ENCODE results near the gene MLLT3.

MLLT3 gene

DNA sequence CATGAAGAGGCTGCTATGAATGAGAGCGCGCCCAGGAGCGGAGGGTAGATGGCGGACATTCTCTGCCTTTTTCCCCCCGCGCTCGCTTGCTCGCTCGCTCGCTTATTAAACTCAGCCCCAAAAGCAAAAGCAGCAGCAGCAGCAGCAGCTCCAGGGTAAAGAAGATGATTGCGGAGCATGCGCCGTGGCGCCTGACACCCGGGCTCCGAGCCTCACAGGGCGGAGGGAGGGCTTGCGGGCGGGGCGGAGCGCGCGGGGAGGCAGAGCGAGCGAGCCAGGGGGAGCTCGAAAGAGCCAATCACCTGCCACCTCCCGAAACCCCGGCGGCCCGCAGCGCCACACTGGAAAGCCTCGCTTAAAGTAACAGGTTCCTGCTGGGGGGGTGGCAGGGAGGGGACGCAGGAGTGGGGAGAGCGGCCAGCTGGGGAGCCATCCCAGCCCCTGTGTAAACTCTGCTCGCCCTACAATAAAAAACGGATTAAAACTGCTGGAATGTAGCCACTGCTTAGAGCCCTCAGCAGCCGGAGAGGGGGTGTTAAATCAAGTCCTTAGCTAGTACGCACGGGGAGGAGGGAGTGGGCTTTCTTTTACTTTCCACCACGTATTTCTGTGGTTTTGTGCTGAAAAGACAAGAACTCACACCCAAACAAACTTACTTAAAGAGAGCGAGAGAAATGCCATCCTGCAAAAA, at the start of gene MLLT3:
Gene MLLT3 (minus strand): TSS at position 170 of the 691 bp plus-strand sequence.
- DNase-seq: peak; percentile 98

DNA sequence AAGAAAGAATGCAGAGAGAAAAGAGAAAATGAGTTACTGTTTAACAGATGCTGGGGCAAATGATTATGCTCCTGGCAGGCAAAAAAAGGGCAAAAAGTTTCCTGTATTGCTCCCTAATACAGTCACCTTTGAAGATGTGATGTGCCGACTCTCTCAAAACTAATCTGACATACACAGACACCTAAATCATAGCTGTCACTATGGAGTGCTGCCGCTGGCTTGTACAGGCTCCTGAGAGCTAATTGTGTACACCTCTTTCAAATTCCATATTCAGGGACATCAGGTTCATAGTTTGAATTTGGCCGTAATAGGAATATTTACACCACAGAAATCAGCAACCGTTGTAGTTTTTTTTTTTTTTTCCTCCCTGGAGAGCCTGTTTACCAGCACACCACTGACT, 49.3 kb upstream of the MLLT3 start:
- no peak for DNase-seq

DNA sequence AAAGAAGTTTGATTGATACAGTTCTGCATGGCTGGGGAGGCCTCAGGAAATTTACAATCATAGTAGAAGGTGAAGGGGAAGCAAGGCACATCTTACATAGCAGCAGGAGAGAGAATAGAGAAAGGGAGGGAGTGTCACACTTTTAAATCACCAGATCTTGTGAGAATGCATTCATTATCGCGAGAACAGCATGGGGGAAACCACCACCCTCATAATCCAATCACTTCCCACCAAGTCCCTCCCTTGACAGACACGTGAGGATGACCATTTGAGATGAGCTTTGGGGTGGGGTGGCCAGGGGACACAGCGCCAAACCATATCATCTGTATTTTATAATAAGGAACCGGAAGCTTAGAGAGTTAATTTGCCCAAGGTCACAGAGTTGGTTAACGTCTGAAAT, 48.1 kb upstream of the MLLT3 start:
- DNase-seq: no peak

DNA sequence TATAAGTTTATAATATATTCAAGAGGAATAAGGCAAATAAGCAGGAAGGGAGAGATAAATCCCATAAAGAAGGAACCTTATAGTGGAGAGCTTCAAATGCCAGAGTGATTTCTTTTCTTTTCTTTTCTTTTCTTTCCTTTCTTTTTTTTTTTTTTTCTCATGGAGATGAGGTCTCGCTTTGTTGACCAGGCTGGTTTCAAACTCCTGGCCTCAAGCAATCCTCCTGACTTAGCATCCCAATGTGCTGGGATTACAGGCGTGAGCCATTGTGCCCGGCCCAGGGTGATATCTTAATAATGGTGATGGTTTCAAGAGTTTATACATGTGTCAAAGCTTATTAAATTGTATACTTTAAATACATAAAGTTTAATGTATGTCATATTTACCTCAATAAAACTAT, 42.2 kb upstream of the MLLT3 start:
- DNase-seq: no peak

DNA sequence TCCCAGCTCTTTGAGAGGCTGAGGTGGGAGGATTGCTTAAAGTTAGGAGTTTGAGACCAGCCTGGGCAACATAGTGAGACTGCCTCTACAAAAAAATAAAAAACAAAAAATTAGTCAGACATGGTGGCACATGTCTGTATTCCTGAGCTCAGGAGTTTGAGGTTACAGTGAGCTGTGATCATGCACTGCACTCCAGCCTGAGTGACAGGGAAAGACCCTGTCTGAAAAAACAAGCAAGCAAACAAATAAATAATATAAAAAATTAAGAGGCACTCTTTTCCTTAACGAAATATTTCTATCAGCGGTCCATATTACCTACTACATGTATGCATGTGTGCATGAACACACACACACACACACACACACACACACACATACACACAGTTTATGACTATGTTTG, 40.8 kb upstream of the MLLT3 start:
- no peak for DNase-seq

DNA sequence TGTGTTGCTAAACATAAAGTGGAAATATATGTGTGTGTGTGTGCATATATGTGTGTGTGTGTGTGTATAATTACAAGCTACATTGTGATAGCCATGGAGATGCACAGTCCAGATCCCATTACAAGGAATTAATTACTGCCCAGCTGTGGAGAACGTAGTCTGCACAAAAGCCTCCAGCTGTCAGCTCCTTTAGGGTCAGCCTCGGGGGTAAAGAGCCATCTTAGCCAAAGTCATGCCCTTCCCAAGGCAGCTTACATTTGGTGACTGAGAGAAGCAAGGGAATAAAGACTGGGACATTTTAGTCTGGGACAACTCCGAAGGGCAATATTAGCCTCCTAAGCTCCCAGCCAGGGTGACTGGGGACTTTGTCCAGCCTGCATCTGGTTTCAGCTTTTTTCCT, 39.9 kb upstream of the MLLT3 start:
- DNase-seq: no peak

DNA sequence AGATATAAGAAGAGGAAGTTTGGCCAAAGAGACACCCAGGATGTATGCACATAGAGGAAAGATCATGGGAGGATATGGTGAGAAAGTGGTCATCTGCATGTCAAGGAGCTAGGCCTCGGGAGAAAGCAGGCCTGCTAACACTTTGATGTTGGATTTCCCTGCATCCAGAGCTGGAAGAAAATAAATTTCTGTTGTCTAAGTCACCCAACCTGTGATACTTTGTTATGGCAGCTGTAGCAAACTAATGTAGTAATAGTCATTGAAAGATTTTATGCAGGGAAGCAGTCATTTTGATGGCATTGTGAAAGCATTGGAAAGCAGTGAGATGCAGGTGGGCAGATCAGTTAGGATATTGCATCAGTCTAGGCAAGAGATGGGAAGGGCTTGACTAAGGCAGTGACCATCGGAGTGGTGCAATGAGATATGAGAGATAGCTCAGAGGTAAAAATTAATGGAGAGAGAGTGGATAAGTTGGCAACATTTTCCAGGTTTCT, 37.2 kb upstream of the MLLT3 start:
- DNase-seq: no peak

DNA sequence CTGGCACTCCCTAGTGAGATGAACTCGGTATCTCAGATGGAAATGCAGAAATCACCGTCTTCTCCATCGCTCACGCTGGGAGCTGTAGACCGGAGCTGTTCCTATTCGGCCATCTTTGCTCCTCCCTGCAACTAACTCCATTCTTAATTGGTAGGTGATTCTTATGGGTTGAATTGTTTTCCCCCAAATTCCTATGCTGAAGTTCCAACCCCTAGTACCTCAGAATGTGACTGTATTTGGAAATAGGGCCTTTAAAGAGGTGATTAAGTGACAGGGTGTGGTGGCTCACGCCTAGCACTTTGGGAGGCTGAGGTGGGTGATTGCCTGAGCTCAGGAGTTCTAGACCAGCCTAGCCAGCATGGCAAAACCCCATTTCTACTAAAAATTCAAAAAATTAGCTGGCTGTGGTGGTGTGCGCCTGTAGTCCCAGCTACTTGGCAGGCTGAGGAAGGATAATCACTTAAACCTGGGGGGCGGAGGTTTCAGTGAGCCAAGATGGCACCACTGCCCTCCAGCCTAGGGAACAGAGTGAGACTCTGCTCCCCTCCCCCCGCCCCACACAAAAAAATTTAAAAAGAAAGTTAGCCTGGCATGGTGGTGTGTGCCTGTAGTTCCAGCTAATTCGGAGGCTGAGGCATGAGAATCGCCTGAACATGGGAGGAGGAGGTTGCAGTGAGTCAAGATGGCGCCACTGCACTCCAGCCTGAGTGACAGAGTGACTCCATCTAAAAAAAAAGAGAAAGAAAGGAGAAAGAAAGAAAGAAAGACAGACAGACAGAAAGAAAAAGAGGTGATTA, 36.6 kb upstream of the MLLT3 start:
- DNase-seq: no peak

DNA sequence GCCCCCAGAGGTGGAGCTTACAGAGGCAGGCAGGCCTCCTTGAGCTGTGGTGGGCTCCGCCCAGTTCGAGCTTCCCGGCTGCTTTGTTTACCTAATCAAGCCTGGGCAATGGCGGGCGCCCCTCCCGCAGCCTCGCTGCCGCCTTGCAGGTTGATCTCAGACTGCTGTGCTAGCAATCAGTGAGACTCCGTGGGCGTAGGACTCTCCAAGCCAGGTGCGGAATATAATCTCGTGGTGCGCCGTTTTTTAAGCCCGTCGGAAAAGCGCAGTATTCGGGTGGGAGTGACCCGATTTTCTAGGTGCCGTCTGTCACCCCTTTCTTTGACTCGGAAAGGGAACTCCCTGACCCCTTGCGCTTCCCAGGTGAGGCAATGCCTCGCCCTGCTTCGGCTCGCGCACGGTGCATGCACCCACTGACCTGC, 36.0 kb upstream of the MLLT3 start:
- DNase-seq: peak; percentile 31

DNA sequence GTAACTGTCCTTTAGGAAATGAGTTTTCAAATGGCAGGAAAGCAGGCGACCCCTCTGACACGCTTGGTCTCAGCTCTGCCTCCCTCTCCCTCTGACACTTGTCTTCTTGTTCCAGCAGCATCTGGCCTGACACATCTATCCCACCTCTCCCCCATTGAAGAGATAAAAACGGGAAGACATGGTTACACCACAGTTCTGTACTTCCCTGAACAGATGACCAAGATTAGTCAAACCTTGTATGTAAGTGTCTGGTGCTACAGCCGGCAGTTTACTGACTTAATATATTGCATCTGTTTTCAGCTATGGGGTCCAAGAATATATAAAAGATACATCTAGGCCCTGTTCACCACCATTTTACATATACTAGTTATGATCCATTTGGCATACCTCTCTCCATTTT, 29.6 kb upstream of the MLLT3 start:
- DNase-seq: no peak

DNA sequence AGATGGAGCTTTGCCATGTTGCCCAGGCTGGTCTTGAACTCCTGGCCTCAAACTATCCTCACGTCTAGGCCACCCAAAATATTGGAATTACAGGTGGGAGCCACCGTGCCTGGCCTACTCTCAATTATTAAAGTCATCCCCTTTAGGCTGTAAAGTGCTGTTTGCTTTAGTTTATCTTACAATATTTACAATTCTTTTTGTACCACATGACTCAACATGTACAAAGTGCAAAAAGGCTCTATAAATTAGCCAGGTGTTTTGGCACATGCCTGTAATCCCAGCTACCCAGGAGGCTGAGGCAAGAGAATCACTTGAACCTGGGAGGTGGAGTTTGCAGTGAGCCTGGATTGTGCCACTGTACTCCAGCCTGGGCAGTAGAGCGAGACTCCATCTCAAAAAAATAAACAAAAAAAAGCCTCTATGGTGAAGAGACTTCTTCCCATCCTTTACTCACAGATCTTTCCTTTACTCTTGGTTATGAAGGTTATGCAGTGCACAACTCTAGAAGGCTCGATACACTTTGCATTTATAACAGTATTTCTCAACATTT, 28.5 kb upstream of the MLLT3 start:
- no peak for DNase-seq

DNA sequence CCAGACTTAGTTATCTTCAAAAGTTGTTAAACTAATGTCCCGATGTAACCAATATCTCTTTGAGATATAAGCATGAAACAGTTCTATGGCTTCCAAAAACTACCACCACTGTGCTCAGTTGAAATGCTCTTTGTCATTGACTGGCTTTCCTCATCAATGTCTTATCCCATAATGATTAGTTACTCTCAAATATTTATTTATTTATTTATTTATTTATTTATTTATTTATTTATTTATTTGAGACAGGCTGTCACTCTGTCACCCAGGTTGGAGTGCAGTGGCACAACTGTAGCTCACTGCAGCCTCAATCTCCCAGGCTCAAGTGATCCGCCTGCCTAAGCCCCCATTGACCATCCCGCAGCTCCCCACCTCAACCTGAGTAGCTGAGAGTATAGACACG, 28.0 kb upstream of the MLLT3 start:
- no peak for DNase-seq

DNA sequence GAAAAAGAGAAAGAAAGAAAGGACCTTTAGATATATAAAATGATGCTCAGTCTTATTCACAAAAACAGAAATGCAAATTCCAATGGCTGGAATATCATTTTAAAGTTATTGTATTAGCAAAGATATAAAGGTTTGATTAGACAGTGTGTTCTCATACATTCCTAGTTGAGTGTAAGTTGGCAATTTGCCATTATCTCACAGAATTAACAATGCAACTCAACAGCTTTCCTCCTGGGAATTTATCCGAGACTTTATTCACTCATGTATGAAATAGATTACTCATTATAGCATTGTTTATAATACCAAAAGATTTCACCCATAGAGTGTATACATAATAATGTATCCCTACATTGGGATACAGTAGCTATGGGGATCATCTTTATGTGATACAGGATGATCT, 27.1 kb upstream of the MLLT3 start:
- no peak for DNase-seq

DNA sequence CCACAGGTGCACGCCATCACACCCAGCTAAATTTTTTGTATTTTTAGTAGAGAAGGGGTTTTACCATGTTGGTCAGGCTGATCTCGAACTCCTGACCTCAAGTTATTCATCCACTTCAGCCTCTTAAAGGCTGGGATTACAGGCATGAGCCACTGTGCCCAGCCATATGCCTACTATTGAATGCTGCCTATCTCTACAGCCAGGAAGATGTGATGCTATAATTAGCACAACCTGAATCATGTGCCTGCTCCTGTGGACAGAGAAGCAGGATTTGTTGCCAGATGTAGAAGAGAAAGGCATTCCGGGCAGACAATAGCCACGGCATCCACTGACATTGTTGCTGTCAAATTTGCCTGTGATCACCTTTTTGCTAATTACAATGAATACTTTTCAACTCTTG, 24.4 kb upstream of the MLLT3 start:
- DNase-seq: no peak

DNA sequence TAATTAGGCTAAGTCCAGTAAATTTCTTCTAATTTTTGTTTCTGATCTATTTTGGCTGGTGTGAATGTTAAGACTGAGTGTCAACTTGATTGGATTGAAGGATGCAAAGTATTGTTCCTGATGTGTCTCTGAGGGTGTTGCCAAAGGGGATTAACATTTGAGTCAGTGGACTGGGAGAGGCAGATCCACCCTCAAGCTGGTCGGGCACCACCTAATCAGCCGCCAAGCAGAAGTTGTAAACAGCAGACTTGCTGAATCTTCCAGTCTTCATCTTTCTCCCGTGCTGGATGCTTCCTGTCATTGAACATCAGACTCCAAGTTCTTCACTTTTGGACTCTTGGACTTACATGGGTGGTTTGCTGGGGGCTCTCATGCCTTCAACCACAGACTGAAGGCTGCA, 21.4 kb upstream of the MLLT3 start:
- DNase-seq: no peak

DNA sequence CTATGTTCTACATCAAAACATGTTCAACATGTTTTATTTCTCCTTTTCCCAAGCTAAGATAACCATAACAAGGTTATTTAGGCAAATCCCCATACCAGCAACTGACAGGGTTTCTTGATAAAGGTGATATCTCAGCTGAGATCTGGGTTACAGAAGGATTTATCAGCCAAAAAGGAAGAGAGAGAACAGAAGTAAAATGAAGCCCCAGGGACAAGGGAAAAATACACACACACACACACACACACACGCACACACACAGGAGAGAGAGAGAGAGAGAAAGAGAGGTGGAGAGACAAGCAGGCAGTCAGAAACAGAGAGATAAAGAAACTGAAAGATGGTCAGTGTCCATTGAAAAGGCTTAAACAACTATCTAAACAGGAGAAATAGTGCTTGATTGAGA, 19.7 kb upstream of the MLLT3 start:
- DNase-seq: no peak

DNA sequence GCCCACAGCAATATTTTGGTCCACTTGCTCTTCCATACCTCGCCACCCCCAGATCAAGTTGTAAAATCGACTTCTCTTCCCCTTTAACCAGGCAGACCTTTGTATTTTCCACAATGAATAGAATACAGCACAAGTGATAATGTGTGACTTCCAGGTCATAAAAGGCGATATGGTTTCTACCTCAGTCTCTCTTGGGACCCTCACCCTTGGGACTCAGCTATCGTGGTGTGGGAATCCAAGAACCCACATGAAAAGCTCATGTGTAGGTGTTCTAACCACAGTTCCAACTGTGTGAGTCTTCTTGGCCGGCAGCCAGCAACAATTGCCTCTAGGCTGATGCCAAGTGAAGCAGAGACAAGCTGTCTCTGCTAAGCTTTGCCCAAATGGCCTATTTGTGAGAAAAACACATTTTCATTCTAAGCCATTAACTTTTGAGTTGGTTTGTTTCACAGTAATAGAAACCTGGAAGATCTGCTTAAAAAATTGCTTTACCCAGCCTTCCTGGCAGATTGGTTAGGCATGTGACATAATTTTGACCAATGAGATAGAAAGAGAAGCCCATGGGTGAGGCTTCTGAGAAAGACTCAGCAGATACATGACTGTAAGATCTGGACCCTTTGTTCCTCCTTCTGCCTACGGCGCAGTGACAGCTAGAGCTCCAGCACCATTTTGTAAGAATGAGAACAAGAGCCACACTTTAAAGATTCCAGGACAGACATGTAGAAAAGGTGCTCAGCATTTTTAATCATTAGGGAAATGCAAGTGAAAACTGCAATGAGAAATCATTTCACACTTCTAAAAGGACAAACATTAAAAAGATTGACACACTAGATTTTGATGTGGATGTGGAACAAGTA, 18.3 kb upstream of the MLLT3 start:
- DNase-seq: peak; percentile 57

DNA sequence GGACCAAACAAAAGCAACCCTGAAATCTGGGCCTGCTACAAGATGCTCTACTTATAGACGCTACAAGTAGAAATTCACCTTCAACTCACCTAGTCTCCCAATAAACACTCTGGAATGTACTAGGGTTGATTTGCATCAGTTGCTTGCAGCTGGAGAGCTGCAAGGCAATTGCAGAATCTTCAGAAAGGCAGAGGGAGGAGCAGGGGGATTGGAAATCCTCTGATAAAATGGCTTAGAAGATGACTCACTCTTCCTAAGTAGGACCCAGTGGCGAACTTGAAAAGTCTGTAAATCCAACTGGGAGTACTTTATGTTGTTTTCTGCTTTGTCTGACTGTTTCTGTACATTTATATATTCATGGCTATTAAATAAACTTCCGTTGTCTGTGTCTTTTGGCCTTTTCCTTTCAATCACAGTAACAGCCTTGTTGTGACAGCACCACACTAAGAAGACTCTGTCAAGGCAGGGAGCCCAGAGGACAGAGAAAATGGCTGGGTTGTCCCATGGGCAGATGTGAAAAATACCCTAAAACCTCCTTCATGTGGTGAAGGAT, 14.7 kb upstream of the MLLT3 start:
- no peak for DNase-seq

DNA sequence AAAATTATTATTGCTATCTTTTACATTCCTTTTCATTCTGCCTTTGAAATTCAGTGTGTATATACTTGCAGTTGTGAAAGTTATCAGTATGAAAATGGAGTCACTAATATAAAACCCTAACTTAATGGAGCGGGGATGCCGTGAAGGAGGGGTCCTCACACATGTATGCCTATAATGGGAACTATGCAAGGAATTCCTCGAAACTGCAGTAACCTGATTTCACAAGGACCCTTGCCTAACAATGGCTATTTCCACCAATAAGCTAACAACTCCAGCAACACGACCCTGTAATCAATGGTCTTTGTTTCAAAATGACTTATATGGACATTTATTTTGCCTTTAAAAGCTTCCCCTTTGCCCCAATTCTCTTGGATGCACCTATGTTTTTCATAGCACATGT, 12.6 kb upstream of the MLLT3 start:
- no peak for DNase-seq

DNA sequence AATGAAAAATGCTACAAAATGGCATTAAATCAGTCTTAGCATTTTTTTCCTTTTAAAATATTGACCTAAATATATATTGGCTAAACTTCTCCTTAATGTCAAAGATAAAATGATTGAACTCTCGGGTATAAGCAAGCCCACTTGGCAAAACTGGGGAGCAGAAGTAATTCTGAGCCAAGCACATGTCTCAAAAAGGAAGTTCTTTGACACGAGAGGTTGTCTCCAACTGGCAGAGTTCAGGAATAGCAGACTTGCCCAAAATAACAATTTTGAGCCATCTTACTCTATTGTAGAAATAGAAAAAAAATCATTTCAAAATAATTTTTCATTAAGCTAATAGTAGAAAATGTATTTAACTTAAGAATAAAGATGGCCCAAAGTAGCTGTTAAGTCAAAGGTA, 10.4 kb upstream of the MLLT3 start:
- DNase-seq: no peak

DNA sequence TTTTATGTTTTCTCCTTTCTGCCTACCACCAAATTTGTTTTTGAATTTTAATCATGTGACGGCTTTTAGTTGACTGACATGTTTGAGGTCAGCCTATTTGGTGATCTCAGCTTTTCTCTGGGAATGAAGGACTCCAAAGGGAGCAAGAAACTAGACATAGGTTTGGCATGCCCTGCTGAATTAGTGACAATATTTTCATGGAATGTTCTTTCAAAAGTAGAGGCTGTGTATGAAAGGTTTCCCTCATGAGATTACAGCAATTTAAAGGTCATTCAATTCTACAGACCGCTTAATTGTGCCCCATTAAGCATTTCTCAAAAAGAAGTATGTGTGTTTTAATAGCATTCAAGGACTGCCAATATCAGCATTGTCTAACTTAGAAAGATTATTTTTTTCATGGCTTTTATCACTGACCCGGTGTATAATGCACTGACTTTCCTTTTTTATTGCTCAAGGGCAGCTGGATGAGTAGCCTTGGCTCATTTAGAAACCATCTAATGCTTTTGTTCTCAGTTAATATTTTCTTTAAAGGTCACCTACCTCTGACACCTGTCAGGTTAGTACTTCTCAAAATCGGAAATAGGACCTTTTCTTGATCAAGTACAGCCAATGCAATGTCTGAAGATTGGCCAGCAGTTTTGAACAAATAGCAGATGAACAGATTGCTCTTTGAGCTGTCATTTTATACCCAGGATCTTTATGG, 8.1 kb upstream of the MLLT3 start:
- DNase-seq: no peak

DNA sequence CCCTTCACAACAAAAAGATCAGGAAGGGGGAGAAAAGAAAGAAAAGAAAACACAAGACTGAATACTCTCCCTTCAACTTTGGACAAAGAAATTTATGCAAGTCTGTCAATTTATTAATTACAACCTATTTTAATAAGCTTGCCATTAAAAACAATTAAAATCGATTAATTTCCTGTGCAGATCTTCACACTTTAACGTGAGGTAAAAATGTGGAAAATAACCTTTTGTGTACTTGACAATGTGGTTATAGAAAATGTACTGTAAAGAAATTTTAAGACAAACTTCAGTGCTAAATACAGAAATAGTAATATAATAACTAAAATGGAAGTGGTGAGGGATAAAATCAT, 2.7 kb upstream of the MLLT3 start:
- no peak for DNase-seq
